Islet of Langerhans (tissue), 1 donor: ENCODE measurements around the gene MRTFA.
"Not testable (repeated sequence)": the region's sequence is repeated elsewhere in the genome, so short reads cannot be mapped to it uniquely, and the experiment has no call there.

Source experiments
- FAIRE-seq: peaks from one replicate; lab custom pipeline; 2011; peaks lifted over from hg19 to GRCh38; lab: Jason Lieb, UNC

The MRTFA gene

DNA sequence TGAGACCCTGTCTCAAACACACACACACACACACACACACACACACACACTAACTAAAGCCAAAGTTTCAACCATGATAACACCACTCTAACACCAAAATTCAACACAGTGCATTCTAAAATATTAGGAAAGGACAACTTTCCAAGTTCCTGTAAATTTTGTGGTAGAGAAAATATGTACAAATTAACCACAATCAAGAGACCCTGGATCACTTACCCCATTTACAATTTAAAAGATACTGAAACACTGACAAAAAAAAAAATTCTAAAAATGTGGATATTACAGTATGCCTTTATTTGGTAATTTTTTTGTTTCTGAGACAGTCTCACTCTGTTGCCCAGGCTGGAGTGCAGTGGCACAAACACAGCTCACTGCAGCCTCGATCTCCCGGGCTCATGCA lies 9.7 kb downstream of the MRTFA start:
- FAIRE-seq = no peak

DNA sequence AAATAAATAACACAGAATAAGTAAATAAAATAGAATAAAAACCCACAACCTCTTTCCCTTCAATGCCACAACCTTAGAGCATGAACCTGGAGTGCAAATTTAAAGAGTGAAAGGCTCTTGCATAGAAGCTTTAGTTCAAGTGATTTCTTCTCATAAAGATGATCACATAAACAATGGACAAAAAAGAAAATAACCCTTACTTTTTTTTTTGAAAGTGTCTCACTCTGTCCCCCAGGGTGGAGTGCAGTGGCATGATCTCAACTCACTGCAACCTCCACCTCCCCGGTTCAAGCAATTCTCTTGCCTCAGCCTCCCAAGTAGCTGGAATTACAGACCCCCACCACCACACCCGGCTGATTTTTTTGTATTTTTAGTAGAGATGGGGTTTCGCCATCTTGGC lies 10.7 kb downstream of the MRTFA start:
- not testable (repeated sequence) for FAIRE-seq

DNA sequence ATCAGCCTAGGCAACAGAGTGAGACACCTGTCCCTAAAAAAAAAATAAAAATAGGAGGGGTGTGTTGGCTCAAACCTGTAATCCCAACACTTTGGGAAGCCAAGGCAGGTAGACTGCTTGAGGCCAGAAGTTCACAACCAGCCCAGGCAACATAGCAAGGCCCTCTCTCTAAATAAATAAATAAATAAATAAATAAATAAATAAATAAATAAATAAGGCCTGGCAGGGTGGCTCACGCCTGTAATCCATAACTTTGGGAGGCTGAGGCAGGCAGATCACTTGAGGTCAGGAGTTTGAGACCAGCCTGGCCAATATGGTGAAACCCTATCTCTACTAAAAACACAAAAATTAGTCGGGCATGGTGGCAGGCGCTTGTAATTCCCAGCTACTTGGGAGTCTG lies 11.2 kb downstream of the MRTFA start:
- not testable (repeated sequence) for FAIRE-seq

DNA sequence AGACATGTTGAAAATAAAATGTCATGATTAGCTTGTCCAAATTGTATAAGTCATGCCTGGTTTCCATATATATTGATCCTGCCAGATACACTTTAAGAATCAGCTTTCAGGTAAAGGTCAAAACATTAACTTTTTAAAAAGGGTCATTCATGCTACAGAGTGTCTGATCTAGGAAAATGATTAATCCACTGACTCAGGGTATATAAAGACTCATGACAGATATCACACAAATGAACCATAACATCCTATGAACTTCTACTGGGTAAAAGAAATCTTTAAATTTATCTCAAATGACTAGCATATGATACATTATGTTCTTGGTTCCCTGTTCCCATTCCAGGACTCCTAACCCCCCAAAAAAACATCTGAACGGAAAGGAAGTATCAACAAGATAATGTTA lies 11.7 kb downstream of the MRTFA start:
- no peak for FAIRE-seq

GRCh38 chr22:40621309-40622151 lies 15.0 kb downstream of the MRTFA start:
- no peak for FAIRE-seq

GRCh38 chr22:40620464-40621046 lies 16.0 kb downstream of the MRTFA start:
- FAIRE-seq = no peak

DNA sequence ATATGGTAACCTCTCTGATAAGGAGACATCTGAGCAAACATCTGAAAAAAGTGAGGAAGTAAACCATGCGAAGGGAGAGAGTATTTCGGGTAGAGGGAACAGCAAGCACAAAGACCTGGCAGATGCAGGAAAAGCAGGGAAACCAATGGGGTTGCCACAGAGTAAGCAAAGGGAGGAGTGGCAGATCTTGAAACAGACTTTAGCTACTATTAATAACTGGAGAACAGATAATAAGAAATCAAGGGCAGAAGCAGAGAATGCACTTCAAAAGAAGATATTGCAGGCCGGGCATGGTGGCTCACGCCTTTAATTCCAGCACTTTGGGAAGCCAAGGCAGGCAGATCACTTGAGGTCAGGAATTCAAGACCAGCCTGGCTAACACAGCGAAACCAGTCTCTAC lies 18.1 kb downstream of the MRTFA start:
- no peak for FAIRE-seq

- no peak for FAIRE-seq
Observed at GRCh38 chr22:40616578-40616977, 19.9 kb downstream of the MRTFA start.

DNA sequence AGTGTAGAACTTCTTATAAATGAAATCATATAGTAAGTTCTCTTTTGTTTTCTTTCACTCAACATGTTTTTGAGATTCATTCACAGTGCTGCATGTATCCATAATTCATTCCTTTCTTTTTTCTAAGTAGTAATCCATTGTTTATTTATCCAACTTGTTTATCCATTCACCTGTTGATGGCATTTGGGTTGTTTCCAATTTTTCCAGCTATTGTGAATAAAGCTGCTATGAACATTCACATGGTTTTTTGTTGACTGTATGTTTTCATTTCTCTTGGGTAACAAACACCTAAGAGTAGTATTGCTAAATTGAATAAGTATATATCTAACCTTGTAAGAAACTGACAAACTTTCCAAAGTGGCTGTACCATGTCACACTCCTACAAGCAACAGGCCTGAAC lies 23.5 kb downstream of the MRTFA start:
- no peak for FAIRE-seq

DNA sequence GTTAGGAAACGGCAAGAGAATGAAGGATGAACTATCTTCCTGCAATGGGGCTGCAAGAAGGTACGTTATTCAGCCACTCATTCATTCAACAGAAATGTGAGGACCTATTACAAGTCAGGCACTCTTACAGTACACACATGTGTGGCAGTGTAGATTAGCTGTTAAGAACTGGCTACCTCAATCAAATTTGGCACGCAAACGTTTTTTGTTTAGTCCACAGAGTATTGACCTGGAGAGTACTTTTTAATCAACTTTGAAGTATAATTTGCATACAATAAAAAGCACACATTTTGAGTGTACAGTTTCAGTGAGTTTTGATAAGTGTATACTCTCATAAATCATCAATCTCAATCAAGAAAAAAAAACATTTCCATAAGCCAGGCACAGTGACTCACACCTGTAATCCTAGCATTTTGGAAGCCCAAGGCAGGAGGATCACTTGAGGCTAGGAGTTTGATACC lies 24.2 kb downstream of the MRTFA start:
- FAIRE-seq = no peak

GRCh38 chr22:40611606-40612005 lies 24.9 kb downstream of the MRTFA start:
- FAIRE-seq = no peak

DNA sequence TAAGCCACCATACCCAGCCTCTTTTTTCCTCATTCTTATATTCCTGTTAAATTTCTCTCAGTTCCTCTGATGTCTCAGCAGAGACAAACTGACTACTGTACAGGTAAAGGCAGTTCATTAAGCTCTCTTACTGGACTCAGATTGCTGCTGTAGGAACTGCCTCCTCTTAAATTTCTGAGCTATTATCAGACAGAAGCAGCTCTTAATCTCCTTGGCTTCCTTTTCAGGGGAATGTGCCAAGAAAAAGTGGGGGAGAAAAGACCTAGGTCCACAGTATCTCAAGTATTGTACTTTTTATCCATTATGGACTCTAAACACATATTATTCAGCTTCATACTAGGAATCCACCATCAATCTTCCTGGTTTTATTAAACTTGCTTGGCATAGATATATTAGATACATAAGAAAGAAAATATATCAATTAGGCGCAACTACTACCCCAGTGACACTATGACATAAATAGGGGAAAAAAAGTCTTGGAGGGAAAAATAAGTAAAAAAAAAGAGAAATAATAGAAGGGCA lies 26.1 kb downstream of the MRTFA start:
- no peak for FAIRE-seq

DNA sequence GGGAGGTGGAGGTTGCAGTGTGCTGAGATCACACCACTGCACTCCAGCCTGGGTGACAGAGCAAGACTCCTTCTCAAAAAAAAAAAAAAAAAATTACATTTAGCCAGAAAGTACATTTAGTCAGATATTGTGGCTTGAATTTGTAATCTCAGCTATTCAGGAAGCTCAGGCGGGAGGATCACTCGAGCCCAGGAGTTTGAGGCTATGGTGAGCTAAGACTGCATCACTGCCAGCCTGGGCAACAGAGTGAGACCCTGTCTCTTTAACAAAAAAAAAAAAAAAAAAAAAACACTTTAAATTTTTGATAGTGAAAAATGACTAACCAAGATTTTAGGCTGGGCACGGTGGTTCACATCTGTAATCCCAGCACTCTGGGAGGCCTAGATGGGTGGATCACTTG lies 27.3 kb downstream of the MRTFA start:
- no peak for FAIRE-seq

- FAIRE-seq = no peak
Observed at GRCh38 chr22:40607506-40607905, 29.0 kb downstream of the MRTFA start.

GRCh38 chr22:40606306-40606705 lies 30.2 kb downstream of the MRTFA start:
- FAIRE-seq = no peak

GRCh38 chr22:40605761-40606160 lies 30.8 kb downstream of the MRTFA start:
- no peak for FAIRE-seq

- no peak for FAIRE-seq
Observed at GRCh38 chr22:40603088-40603605, 33.4 kb downstream of the MRTFA start.

- FAIRE-seq = no peak
Observed at GRCh38 chr22:40602231-40602630, 34.3 kb downstream of the MRTFA start.

DNA sequence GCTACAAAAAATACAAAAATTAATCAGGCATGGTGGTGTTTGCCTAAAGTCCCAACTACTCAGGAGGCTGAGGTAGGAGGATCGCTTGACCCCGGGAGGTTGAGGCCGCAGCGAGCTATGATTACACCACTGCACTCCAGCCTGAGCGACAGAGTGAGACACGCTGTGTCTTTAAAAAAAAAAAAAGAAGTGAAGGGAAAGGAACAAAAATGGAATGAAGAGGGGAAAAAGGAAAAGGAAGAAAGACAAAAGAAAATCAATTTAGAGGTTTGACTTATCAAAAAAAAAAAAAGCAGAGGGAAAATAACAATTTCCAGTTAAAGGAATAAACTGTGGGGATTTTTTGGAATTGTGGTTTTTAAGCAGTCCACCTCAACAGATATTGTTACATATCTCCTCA lies 36.8 kb downstream of the MRTFA start:
- FAIRE-seq = no peak

- FAIRE-seq = not testable (repeated sequence)
Observed at GRCh38 chr22:40598712-40599111, 37.8 kb downstream of the MRTFA start.

- no peak for FAIRE-seq
Observed at GRCh38 chr22:40597526-40598430, 38.7 kb downstream of the MRTFA start.

DNA sequence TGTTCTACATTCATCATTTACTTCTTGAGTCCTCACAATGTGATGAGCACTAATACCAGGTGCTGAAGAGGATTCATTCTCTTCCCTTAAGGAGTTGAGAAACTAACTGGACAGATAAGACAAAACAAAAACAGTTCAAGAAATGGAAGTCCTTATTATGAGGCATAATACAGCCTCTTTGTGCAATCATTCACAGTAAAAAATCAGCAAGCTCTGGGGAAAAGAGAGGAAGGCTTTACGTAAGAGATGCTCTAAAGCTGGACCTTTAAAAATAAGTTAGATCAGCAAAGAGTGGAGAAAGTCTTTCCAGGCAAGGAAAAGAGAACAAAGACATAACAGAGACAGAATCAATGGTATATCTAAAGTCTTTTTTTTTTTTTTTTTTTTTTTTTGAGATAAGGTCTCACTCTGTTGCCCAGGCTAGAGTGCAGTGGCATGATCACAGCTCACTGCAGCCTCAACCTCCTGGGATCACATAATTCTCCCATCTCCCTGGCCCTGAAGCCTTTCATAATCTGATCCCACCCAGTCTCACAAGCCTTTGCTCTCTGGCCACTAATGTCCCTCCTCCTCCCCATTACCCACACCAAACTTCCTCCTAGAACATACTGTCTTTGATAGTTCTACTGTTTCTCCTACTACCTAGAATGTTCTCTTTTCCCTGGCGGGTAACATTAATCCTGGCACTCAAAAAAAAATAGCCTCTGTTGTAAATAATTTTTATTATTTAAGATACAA lies 40.9 kb downstream of the MRTFA start:
- FAIRE-seq = no peak
